GM23248 (cell line): ENCODE measurements around the gene CAMKMT.

ENCODE experiments used
- EZH2 ChIP-seq: fragments of 200-600 bp; sonication (generic); IDR thresholded peaks from 2 replicates; pipeline ENCODE4 v1.6.1; 2018; ENCODE audit warnings: antibody characterized with exemption, mild to moderate bottlenecking; ENCODE audit not compliant: insufficient read depth, poor library complexity, severe bottlenecking
- EZH2phosphoT487 ChIP-seq: fragments of 200-600 bp; sonication (generic); IDR thresholded peaks from 2 replicates; pipeline ENCODE4 v1.6.1; 2018; ENCODE audit warnings: antibody characterized with exemption, moderate library complexity, mild to moderate bottlenecking, low read depth; ENCODE audit not compliant: insufficient read depth

- TF ChIP-seq EZH2 = no peak
- TF ChIP-seq EZH2phosphoT487 = no peak
Measured at GRCh38 chr2:44546459-44547127, 184.8 kb downstream of the CAMKMT start.
